ENCODE data around the gene CDC42SE2.

The CDC42SE2 gene

DNA sequence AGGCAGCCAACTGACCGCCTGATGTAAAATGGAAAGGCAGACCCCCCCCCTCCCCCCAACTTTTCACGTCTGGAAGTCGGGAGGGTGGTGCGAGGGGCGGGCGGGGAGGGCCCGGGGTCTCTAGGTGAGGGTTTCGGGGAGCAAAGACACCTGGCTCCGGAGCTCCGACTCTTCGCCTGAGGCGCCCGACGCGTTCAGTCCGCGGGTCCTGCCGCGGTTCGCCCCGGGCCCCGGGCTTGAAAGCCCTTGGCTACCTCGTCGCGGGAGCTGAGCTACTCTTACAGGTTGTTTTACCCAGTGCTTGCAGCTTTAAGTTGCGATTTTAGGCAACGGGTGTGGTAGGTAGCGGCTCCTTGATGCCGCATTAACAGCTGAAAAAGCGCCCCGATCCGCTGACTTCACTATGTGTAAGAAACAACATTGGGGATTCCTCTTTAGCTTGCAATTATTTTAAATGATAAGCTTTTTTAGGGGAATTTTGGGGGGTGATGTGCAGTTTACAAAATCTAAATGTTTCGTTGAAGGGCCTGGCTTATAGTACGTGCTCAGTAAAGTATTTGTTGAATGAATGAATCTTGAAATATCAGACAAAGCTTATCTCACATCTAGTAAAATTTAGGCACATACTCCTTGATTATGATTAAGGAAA, 722 bp downstream of the CDC42SE2 start:
- TF ChIP-seq, protein P1, sequence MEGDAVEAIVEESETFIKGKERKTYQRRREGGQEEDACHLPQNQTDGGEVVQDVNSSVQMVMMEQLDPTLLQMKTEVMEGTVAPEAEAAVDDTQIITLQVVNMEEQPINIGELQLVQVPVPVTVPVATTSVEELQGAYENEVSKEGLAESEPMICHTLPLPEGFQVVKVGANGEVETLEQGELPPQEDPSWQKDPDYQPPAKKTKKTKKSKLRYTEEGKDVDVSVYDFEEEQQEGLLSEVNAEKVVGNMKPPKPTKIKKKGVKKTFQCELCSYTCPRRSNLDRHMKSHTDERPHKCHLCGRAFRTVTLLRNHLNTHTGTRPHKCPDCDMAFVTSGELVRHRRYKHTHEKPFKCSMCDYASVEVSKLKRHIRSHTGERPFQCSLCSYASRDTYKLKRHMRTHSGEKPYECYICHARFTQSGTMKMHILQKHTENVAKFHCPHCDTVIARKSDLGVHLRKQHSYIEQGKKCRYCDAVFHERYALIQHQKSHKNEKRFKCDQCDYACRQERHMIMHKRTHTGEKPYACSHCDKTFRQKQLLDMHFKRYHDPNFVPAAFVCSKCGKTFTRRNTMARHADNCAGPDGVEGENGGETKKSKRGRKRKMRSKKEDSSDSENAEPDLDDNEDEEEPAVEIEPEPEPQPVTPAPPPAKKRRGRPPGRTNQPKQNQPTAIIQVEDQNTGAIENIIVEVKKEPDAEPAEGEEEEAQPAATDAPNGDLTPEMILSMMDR (IDR thresholded peaks at IDR 0.05), result no peak

DNA sequence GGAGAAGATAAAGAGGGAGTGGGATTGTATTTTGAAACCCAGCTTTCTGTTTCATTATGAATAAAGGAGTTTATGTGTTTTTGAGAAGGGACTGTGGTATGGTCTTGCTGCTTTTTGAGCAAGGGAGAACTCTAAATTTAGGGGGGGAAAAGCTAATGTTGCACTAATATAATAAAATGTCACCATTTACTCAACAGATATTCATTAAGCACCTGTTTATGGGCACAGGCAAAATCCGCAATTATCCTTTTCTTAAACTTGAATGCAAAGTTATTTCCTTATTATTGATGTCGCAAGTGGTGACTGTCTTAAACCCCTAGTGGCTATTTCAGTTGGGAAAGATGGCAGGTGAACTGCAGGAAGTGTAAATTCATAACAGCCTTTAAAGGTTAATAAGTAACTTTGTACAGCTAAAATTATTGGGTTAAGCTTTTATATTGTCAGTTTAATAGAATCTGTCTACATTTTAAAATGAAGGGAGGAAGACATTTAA, 1.5 kb downstream of the CDC42SE2 start:
- TF ChIP-seq, protein P1 (IDR thresholded peaks at IDR 0.05), result peak; percentile 31; the same call in 1 of the 2 replicates

DNA sequence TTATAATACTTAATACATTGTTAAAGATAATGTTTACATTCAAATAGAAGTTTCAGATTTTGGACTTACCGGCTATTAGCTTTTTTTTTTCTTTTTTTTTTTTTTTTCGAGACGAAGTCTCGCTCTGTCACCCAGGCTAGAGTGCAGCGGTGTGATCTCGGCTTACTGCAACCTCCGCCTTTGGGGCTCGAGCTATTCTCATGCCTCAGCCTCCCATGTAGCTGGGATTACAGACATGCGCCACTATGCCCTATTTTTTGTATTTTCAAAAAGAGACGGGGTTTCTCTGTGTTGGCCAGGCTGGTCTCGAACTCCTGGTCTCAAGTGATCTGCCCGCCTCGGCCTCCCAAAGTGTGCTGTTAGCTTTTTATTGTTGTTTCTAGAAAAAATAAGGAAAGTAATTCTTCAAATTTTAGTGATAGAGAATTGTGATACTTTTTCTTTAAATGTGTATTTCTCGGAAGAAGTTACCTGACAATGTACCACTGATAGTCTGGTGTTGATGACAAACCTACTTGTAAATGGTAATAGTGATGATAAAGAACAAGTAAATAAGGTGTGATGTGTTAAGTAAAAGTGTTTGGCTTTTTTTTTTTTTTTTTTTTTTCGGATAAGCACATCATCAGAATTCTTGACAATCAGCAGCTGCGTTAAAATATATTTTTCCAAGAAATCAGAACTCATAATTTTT, 2.7 kb downstream of the CDC42SE2 start:
- TF ChIP-seq, protein P1 (IDR thresholded peaks at IDR 0.05), result no peak

DNA sequence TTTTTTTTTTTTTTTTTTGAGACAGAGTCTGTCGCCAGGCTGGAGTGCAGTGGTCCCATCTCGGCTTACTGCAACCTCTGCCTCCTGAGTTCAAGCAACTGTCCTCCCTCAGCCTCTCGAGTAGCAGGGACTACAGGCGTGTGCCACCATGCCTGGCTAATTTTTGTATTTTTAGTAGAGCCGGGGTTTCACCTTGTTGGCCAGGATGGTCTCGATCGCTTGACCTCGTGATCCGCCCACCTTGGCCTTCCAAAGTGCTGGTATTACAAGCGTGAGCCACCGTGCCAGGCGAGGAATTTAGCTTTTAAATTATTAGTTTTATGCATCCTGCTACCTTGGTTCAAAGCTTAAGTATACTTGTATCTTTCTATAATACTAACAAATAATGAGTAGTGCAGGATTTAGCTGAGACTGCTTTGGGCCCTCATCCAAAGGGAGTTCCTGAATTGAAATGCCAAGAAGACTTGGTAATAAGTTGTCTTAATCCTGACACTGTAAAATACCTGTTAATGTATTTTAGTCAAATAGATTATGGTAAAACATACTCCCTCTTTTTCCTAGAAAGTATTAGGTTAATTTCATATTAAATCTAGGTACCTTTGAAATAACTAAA, 5.0 kb downstream of the CDC42SE2 start:
- TF ChIP-seq, protein P1 (IDR thresholded peaks at IDR 0.05), result no peak

DNA sequence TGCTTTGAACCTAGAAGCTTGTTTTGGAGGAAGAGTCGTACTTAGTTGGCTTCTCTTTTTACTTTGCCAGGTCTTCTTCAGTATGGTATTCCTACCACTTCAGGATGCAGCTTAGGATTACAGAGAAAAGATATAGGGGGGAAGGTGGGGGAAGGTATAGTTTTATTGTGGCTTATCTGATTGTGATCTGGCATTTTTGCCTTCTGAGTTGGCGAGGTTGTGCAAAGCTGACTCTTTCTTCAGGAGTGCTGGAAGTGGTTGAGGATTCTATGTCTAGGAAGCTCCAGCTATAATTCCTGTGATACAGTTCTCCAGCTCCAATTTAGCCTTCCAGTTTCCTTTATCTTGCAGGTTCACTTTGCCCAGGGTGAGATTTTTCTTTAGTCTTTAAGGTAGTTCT, 7.0 kb downstream of the CDC42SE2 start:
- TF ChIP-seq, protein P1 (IDR thresholded peaks at IDR 0.05), result no peak

DNA sequence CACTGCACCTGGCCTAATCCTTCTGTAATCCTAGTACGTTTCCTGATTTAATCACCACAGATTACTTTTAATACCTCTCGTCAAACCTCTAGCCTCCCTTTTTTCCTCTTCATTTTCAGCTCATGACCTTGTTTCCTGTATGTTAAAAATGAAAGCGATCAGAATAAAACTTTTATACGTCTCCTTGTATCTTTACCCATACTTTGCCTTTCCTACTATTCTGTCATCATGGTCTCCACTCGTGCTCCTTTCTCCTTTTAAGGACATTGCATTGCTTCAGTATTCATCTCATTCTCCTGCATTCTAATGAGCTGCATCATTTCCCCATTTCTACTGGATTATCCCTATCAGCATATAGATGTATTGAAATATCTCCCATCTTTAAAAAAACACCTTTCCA, 8.5 kb downstream of the CDC42SE2 start:
- TF ChIP-seq, protein P1 (IDR thresholded peaks at IDR 0.05), result no peak

DNA sequence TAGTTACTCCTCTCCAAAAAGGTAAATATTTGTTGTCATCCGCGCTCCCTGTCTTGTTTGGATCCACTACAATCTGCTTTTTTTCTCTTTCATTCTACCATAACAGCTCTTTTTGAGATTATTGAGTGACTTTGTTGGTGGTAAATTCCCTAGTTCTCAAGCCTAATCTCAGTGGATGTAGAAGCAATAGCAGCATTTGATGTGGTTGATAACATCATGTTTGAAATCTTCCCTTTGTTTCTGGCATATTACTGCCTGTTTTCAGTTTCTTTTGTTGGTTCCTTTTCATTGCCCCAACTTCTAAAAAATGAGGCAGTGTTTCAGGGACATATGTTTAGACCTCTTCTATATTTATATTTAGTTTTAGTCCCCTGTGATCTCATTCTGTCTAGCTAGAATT, 8.9 kb downstream of the CDC42SE2 start:
- TF ChIP-seq, protein P1 (IDR thresholded peaks at IDR 0.05), result no peak

Measured in LNCAP (cell line).